A673 (cell line): ENCODE data around the gene EFCAB6. TPM values are rescaled to one million over a fixed set of nuclear protein-coding genes. Genes with fewer than 3 reads are reported as not detected.
A peak's percentile ranks its signal among the peaks of the same experiment; 100 is the strongest.

Source experiments
- BruUV-seq: library from RNA; stranded (reverse); fragments of 400-500 nt; replicated peaks from 2 replicates; lab custom pipeline; 2021; lab: Mats Ljungman, UMichigan
- CTCF ChIA-PET: fragments of 300-600 bp; sonication (Branson Sonifier 250); formaldehyde crosslinking; loops from one replicate; lab custom pipeline; 2022; ENCODE audit warnings: antibody characterized with exemption; lab: Charles Lee
- POLR2A ChIA-PET: fragments of 300-600 bp; sonication (Branson Sonifier 250); formaldehyde crosslinking; loops from one replicate; lab custom pipeline; 2022; ENCODE audit warnings: antibody characterized with exemption; ENCODE audit not compliant: low non-redundant PET; lab: Charles Lee
- DNase-seq: peaks from one replicate; pipeline ENCODE4 v3.0.0-alpha.2; 2015; ENCODE audit warnings: low spot score
- H3K27ac ChIP-seq: fragments of 200-600 bp; sonication (generic); 2 replicates; pipeline ENCODE4 v1.5.1; 2016; ENCODE audit warnings: mixed run types, low read depth, mild to moderate bottlenecking, mixed read lengths, antibody characterized with exemption, low read length; ENCODE audit not compliant: poor library complexity, severe bottlenecking
- H3K27me3 ChIP-seq: fragments of 200-600 bp; sonication (generic); replicated peaks from 2 replicates; pipeline ENCODE4 v1.6.1; 2017; ENCODE audit warnings: mixed run types, low read depth, mild to moderate bottlenecking, mixed read lengths, antibody characterized with exemption, low read length; ENCODE audit not compliant: insufficient read depth, poor library complexity
- H3K36me3 ChIP-seq: fragments of 200-600 bp; sonication (generic); 2 replicates; pipeline ENCODE4 v1.6.1; 2016; ENCODE audit warnings: mixed run types, mild to moderate bottlenecking, mixed read lengths, antibody characterized with exemption, low read length; ENCODE audit not compliant: insufficient read depth, poor library complexity, severe bottlenecking
- H3K4me1 ChIP-seq: fragments of 200-600 bp; sonication (generic); 2 replicates; pipeline ENCODE4 v1.6.1; 2017; ENCODE audit warnings: mixed run types, mild to moderate bottlenecking, mixed read lengths, antibody characterized with exemption, low read length; ENCODE audit not compliant: insufficient read depth, poor library complexity, severe bottlenecking
- H3K4me3 ChIP-seq: fragments of 200-600 bp; sonication (generic); 2 replicates; pipeline ENCODE4 v1.5.1; 2016; ENCODE audit warnings: low read depth, mixed run types, mild to moderate bottlenecking, mixed read lengths, low read length; ENCODE audit not compliant: poor library complexity, severe bottlenecking
- H3K9me3 ChIP-seq: fragments of 200-600 bp; sonication (generic); 2 replicates; pipeline ENCODE4 v1.6.1; 2016; ENCODE audit warnings: mixed run types, low read depth, mild to moderate bottlenecking, mixed read lengths, antibody characterized with exemption, low read length; ENCODE audit not compliant: poor library complexity, severe bottlenecking
- EZH2 ChIP-seq: fragments of 200-600 bp; sonication (generic); IDR thresholded peaks from 2 replicates; pipeline ENCODE4 v1.6.1; 2017; ENCODE audit warnings: borderline replicate concordance, low read depth, mild to moderate bottlenecking, mixed read lengths, antibody characterized with exemption, low read length; ENCODE audit not compliant: poor library complexity, severe bottlenecking
- intact Hi-C: fragments of 100-400 bp; cut with micrococcal nuclease; formaldehyde crosslinking; loops from one replicate; pipeline ENCODE4 v1.10.0; 2022; ENCODE audit not compliant: unreplicated experiment
- total RNA-seq: library from RNA; stranded (reverse); gene quantifications from 2 replicates; pipeline ENCODE4 v1.2.3, GENCODE V29; 2021
- TF ChIP-seq, protein P1 (sequence below): fragments of 300-800, 200-600 bp; sonication (generic); conservative IDR thresholded peaks from 2 replicates; pipeline ENCODE4 v1.5.1; 2017; ENCODE audit warnings: low read depth, mild to moderate bottlenecking, antibody characterized with exemption, low read length, moderate library complexity, mixed read lengths

The EFCAB6 gene
- total RNA-seq, 1 experiment from 2014 or later, result 0.41 TPM

DNA sequence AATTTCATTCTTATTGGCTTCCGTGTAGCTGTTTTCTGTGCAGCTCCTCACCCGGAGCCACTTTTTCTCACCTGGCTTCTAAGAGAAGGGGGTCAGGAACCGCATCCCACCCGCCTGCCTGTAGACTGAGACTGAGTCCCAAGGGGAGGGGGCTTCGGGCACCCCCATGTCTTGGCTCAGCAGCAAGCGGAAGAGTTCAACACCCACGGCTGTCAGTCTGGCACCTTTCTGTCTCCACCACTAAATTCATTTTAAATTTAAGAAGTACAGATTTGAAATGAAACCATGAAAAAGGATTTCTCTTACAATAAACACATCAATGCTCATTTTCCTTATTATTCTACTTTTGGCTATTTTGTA is 66.7 kb downstream of the EFCAB6 start:
- no peak for TF ChIP-seq EZH2
- Histone ChIP-seq H3K36me3 (no peaks in the 10 kb centered on the region), H3K27me3 (peaks cover 77% of the 10 kb centered on the region), H3K9me3 (no peaks in the 10 kb centered on the region), H3K4me3 (no peak overlapping the region), H3K27ac (no peak overlapping the region), H3K4me1 (peaks cover 16% of the 10 kb centered on the region)
- intact Hi-C loops, result no loop called here
- ChIA-PET POLR2A (interaction anchor here (0.6 kb wide), 1 partner anchor 85 kb away, joined by 3 read pairs; no protein-coding TSS in a partner anchor), CTCF (no interaction called here)
- no TSS peak for BruUV-seq
- no peak for DNase-seq

DNA sequence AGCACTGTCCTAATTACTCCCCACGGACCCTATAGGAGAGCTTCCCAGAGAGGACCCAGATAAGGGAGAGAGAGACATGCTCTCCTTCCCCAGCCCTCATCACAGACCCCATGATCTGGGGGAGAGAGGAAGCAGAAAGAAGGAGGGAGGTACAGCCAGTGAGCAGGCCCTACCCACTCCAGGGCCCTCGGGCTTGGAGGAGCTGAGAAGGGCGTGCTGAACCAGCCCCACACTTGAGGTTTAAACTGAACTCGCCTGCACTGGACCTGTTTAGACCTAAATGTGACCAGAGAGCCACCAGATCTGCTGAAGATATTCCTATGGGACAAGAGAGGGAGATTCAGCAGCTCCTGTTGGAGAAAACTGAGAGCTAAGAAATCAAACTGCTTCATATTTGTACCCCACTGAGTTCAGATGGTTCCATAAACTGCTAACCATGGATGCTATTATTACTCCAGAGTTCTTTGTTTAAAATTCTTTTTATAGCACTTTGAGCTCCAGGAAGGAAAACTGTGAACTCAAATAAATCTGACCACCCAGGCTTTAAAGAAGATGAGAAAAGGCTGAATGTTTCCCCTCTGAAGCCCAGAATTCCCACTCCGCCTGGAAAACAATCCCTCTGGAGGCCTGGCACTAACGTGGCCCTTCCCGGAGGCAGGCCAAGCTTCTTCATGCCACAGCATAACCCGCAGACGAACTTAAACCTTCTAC is 67.2 kb downstream of the EFCAB6 start:
- Histone ChIP-seq H3K4me1 (peaks cover 16% of the 10 kb centered on the region), H3K9me3 (no peaks in the 10 kb centered on the region), H3K36me3 (no peaks in the 10 kb centered on the region), H3K27ac (no peak overlapping the region), H3K27me3 (peaks cover 74% of the 10 kb centered on the region), H3K4me3 (no peak overlapping the region)
- TF ChIP-seq EZH2, result no peak
- TF ChIP-seq, protein P1, sequence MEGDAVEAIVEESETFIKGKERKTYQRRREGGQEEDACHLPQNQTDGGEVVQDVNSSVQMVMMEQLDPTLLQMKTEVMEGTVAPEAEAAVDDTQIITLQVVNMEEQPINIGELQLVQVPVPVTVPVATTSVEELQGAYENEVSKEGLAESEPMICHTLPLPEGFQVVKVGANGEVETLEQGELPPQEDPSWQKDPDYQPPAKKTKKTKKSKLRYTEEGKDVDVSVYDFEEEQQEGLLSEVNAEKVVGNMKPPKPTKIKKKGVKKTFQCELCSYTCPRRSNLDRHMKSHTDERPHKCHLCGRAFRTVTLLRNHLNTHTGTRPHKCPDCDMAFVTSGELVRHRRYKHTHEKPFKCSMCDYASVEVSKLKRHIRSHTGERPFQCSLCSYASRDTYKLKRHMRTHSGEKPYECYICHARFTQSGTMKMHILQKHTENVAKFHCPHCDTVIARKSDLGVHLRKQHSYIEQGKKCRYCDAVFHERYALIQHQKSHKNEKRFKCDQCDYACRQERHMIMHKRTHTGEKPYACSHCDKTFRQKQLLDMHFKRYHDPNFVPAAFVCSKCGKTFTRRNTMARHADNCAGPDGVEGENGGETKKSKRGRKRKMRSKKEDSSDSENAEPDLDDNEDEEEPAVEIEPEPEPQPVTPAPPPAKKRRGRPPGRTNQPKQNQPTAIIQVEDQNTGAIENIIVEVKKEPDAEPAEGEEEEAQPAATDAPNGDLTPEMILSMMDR, result no peak
- peak; percentile 10 for DNase-seq
- intact Hi-C loops, result loop anchor here (5.0 kb wide), 1 partner anchor 358 kb away; no protein-coding TSS in a partner anchor
- POLR2A ChIA-PET, result interaction anchor here (0.6 kb wide), 1 partner anchor 85 kb away, joined by 3 read pairs; no protein-coding TSS in a partner anchor
- CTCF ChIA-PET, result interaction anchor here (0.6 kb wide), 1 partner anchor 514 kb away, joined by 3 read pairs; no protein-coding TSS in a partner anchor
- BruUV-seq, result no TSS peak

DNA sequence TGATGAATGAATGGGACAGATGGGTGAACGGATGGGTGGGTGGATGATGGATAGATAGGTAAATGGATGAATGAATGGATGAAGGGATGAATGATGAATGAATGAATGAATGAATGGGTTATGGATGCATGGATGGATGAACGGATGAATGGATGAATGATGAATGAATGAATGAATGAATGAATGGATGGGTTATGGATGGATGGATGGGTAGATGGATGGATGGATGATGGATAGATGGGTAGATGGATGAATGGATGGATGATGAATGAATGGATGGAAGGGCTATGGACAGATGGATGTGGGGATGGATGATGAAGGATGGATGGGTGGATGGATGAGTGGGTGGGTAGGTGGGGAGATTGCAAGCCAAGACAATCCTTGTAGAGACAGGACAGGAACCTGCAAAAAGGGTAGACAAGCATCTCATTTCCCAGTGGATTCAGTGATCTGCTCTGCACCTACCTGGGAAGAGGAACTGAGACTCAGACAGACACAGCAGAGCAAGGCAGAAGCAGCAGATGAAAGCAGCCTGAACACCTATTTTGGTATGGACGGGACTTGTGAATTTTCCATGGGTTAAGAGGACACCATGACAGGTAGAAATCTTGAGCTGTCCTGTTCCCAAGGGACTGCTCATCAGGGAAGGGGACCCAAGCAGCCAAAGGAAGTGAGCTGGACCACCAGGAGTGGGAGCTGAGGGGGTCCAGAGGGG is 68.0 kb downstream of the EFCAB6 start:
- Histone ChIP-seq H3K27ac (no peak overlapping the region), H3K4me3 (no peak overlapping the region), H3K36me3 (no peaks in the 10 kb centered on the region), H3K27me3 (peaks cover 70% of the 10 kb centered on the region), H3K4me1 (peaks cover 16% of the 10 kb centered on the region), H3K9me3 (no peaks in the 10 kb centered on the region)
- DNase-seq, result no peak
- ChIA-PET POLR2A (no interaction called here), CTCF (no interaction called here)
- intact Hi-C loops, result loop anchor here (5.0 kb wide), 1 partner anchor 357 kb away; no protein-coding TSS in a partner anchor
- BruUV-seq, result no TSS peak
- TF ChIP-seq EZH2, result no peak
- TF ChIP-seq, protein P1, result no peak
